NT2/D1 (cell line): ENCODE measurements around the gene SCAF8.
A peak's percentile ranks its signal among the peaks of the same experiment; 100 is the strongest.
"Not testable (repeated sequence)": the region's sequence is repeated elsewhere in the genome, so short reads cannot be mapped to it uniquely, and the experiment has no call there.

ENCODE experiments used
- DNase-seq: peaks from one replicate; pipeline ENCODE4 v3.0.0-alpha.2; 2011; ENCODE audit warnings: low read depth, low spot score
- H3K27me3 ChIP-seq: 2 replicates; pipeline ENCODE4 v1.6.0; 2011; ENCODE audit warnings: mild to moderate bottlenecking; ENCODE audit not compliant: insufficient read length, insufficient read depth
- H3K36me3 ChIP-seq: 2 replicates; pipeline ENCODE4 v1.6.1; 2011; ENCODE audit warnings: mild to moderate bottlenecking, low read length, mixed read lengths; ENCODE audit not compliant: insufficient read depth, insufficient read length
- H3K4me1 ChIP-seq: 2 replicates; pipeline ENCODE4 v1.5.1; 2011; ENCODE audit not compliant: insufficient read depth, insufficient read length
- H3K4me3 ChIP-seq: 2 replicates; pipeline ENCODE4 v1.5.1; 2011; ENCODE audit warnings: low read depth; ENCODE audit not compliant: insufficient read length
- H3K9ac ChIP-seq: 2 replicates; pipeline ENCODE4 v1.6.0; 2011; ENCODE audit warnings: low read depth; ENCODE audit not compliant: insufficient read length
- H3K9me3 ChIP-seq: 2 replicates; pipeline ENCODE4 v1.5.1; 2011; ENCODE audit warnings: mild to moderate bottlenecking, low read length; ENCODE audit not compliant: insufficient read depth
- SUZ12 ChIP-seq: IDR thresholded peaks from 2 replicates; pipeline ENCODE4 v1.6.1; 2011; ENCODE audit not compliant: insufficient read length, insufficient read depth; ENCODE audit errors: extremely low read depth
- YY1 ChIP-seq: IDR thresholded peaks from 2 replicates; pipeline ENCODE4 v1.6.1; 2011; ENCODE audit not compliant: insufficient read length, insufficient read depth
- ZNF274 ChIP-seq: IDR thresholded peaks from 2 replicates; pipeline ENCODE4 v1.6.1; 2011; ENCODE audit warnings: mild to moderate bottlenecking, low read depth, low read length

Gene SCAF8

DNA sequence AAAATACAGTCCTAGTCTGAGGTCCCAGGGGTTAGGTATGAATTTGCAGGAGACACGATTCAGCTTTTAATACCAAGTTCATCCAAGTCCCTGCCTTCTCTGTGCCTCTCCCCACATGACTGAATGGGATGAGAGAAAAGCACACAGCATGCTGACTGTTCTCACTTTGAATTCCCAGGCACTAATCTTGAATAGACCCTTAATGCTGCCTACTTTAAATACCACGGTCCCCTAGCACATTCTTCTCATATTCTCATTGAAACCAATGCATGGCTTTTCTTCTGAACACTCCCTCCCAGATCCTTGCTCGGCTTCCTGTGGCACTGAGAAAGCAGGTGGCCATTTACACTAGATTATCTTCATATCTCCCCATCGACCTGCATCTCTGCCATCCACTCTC lies 30.1 kb upstream of the SCAF8 start:
- Histone ChIP-seq H3K4me1 (peaks cover 2% of the 10 kb centered on the region), H3K4me3 (no peak overlapping the region), H3K27me3 (no peaks in the 10 kb centered on the region), H3K9ac (no peak overlapping the region), H3K36me3 (no peaks in the 10 kb centered on the region), H3K9me3 (no peaks in the 10 kb centered on the region)
- DNase-seq = peak; percentile 20
- no peak for TF ChIP-seq SUZ12
- TF ChIP-seq ZNF274 = no peak
- no peak for TF ChIP-seq YY1

GRCh38 chr6:154705471-154706113 lies 27.6 kb upstream of the SCAF8 start:
- H3K36me3 ChIP-seq = no peaks in the 10 kb centered on the region
- peaks cover 2% of the 10 kb centered on the region for H3K4me1 ChIP-seq
- H3K9ac ChIP-seq = no peak overlapping the region
- H3K4me3 ChIP-seq = no peak overlapping the region
- DNase-seq = no peak
- no peaks in the 10 kb centered on the region for H3K9me3 ChIP-seq
- TF ChIP-seq SUZ12 (no peak), ZNF274 (no peak)
- no peaks in the 10 kb centered on the region for H3K27me3 ChIP-seq

DNA sequence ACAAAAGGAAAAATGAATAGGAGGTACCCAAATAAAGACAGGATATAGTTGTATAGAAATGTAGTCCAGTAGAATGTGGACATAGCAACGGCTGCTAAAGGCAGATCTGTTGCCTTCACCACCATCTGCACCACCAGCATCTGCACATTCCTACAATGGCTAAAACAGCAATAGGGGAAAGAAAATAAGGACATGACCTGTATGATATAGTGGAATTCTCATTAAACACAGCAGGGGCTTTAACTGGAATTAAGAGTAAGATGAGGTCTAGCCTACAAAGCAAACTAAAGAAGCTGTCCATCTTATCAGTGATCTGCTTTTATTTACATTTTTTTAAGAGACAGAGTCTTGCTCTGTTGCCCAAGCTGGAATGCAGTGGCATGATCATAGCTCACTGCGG lies 26.8 kb upstream of the SCAF8 start:
- Histone ChIP-seq H3K36me3 (no peaks in the 10 kb centered on the region), H3K9me3 (no peaks in the 10 kb centered on the region), H3K4me3 (no peak overlapping the region), H3K27me3 (no peaks in the 10 kb centered on the region), H3K9ac (no peak overlapping the region), H3K4me1 (peaks cover 2% of the 10 kb centered on the region)
- TF ChIP-seq YY1 = no peak
- TF ChIP-seq SUZ12 = no peak
- DNase-seq = no peak

GRCh38 chr6:154709621-154710020 lies 23.6 kb upstream of the SCAF8 start:
- TF ChIP-seq SUZ12 (no peak), YY1 (no peak), ZNF274 (no peak)
- H3K4me1 ChIP-seq = no peaks in the 10 kb centered on the region
- H3K4me3 ChIP-seq = no peak overlapping the region
- no peaks in the 10 kb centered on the region for H3K36me3 ChIP-seq
- no peak for DNase-seq
- H3K9ac ChIP-seq = no peak overlapping the region
- no peaks in the 10 kb centered on the region for H3K9me3 ChIP-seq
- no peaks in the 10 kb centered on the region for H3K27me3 ChIP-seq

DNA sequence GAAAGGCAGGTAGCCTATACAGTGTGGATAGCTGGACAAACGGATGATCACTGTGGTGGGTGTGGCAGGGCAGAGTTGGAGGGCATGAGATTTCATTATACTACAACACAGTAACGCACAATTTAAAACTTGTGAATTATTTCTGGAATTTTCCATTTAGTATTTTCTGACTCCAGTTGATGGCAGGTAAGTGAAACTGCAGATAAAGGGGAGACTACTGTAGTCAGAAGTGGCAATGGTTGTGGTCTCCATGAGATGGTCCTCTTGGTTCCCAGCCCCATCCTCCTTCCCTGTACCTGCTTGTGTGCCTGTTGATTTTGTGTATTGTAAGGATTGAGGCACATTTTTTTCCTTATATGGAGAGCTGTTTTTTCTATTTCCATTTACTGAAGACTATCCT lies 22.5 kb upstream of the SCAF8 start:
- H3K27me3 ChIP-seq = no peaks in the 10 kb centered on the region
- H3K9me3 ChIP-seq = no peaks in the 10 kb centered on the region
- no peak for TF ChIP-seq YY1
- TF ChIP-seq ZNF274 = no peak
- no peak for TF ChIP-seq SUZ12

DNA sequence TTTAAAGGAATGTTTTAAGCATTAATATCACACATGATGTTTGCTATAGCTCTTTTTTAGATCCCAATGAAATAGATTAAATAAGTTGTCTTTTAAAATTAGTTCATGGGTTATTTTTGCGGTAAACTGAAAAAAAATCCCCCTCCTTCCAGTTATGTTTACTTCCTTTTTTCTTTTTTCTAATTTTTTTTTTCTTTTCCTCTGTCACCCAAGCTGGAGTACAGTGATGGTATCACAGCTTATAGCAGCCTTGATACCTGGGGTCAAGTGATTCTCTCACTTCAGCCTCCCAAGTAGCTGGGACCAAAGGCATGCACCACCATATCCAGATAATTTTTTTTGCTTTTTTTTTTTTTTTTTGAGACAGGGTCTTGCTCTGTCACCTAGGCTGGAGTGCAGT lies 17.8 kb upstream of the SCAF8 start:
- no peaks in the 10 kb centered on the region for H3K9me3 ChIP-seq
- no peak for TF ChIP-seq YY1
- no peak for TF ChIP-seq SUZ12
- no peak for TF ChIP-seq ZNF274
- H3K4me1 ChIP-seq = no peaks in the 10 kb centered on the region
- no peak overlapping the region for H3K4me3 ChIP-seq
- no peaks in the 10 kb centered on the region for H3K36me3 ChIP-seq
- no peak for DNase-seq
- no peaks in the 10 kb centered on the region for H3K27me3 ChIP-seq
- no peak overlapping the region for H3K9ac ChIP-seq

More for the DNA sequence above, 22.5 kb upstream of the SCAF8 start:
- Histone ChIP-seq H3K4me3 (no peak overlapping the region), H3K4me1 (no peaks in the 10 kb centered on the region), H3K36me3 (no peaks in the 10 kb centered on the region), H3K9ac (no peak overlapping the region)
- no peak for DNase-seq

- DNase-seq, H3K9ac ChIP-seq, H3K27me3 ChIP-seq, H3K36me3 ChIP-seq, H3K4me1 ChIP-seq, H3K4me3 ChIP-seq, H3K9me3 ChIP-seq: not testable (repeated sequence)
Measured at GRCh38 chr6:154716350-154716749, 16.9 kb upstream of the SCAF8 start.

- Histone ChIP-seq H3K9me3 (0 out of 2 replicates have a peak, but pooled peaks cover 5% of the 10 kb centered on the region), H3K4me3 (no peak overlapping the region), H3K36me3 (no peaks in the 10 kb centered on the region), H3K27me3 (no peaks in the 10 kb centered on the region), H3K9ac (no peak overlapping the region), H3K4me1 (no peaks in the 10 kb centered on the region)
- TF ChIP-seq ZNF274 = no peak
- TF ChIP-seq SUZ12 = no peak
- TF ChIP-seq YY1 = no peak
- DNase-seq = no peak
Measured at GRCh38 chr6:154719433-154719832, 13.8 kb upstream of the SCAF8 start.
